Measurements from ENCODE around the gene DAG1. TPM values are rescaled to one million over a fixed set of nuclear protein-coding genes. Genes with fewer than 3 reads are reported as not detected.

Gene DAG1
- total RNA-seq, 1 experiment from 2014 or later = 177 TPM

GRCh38 chr3:49529567-49529966 lies 59.5 kb downstream of the DAG1 start:
- Mint-ChIP-seq H3K27ac (ENCODE audit: unreplicated experiment) (no peak overlapping the region), H3K36me3 (ENCODE audit: insufficient read depth, unreplicated experiment) (peaks cover 88% of the 10 kb centered on the region), H3K9me3 (ENCODE audit: unreplicated experiment) (no peaks in the 10 kb centered on the region), H3K4me3 (ENCODE audit: unreplicated experiment) (no peak overlapping the region), H3K27me3 (ENCODE audit: insufficient read depth, unreplicated experiment) (no peaks in the 10 kb centered on the region), H3K4me1 (ENCODE audit: low read depth, unreplicated experiment) (peaks cover 5% of the 10 kb centered on the region)
- no peaks in the 10 kb centered on the region for H3K9me3 ChIP-seq
- BruUV-seq (replicated peaks) = no TSS peak
- no peak for TF ChIP-seq CTCF (IDR thresholded peaks at IDR 0.05; ENCODE audit: insufficient read depth in 1 of 2, low read depth in 1 of 2, low read length in 1 of 2, severe bottlenecking in 1 of 2, unreplicated experiment in 1 of 2)
- DNase-seq = no peak
- intact Hi-C loops (cut with micrococcal nuclease; ENCODE audit: unreplicated experiment) = no loop called here
- CTCF ChIA-PET = interaction anchor here (2.1 kb wide), 1 partner anchor 75 kb away, joined by 9 read pairs; no protein-coding TSS in a partner anchor
- H3K4me1 ChIP-seq = no peaks in the 10 kb centered on the region
- no peaks in the 10 kb centered on the region; the same call in 1 of the 2 replicates for H3K36me3 ChIP-seq (ENCODE audit: control insufficient read depth, insufficient read depth, low read length)
- POLR2A ChIA-PET = no interaction called here
- no peak overlapping the region for H3K4me3 ChIP-seq (ENCODE audit: low read depth, low read length)
- H3K27me3 ChIP-seq (replicated peaks; ENCODE audit: control insufficient read depth, insufficient read depth, low read length) = no peaks in the 10 kb centered on the region

- Mint-ChIP-seq H3K27me3 (ENCODE audit: insufficient read depth, unreplicated experiment) (no peaks in the 10 kb centered on the region), H3K9me3 (ENCODE audit: unreplicated experiment) (no peaks in the 10 kb centered on the region), H3K36me3 (ENCODE audit: insufficient read depth, unreplicated experiment) (peaks cover 88% of the 10 kb centered on the region), H3K4me1 (ENCODE audit: low read depth, unreplicated experiment) (peaks cover 5% of the 10 kb centered on the region), H3K4me3 (ENCODE audit: unreplicated experiment) (no peak overlapping the region), H3K27ac (ENCODE audit: unreplicated experiment) (no peak overlapping the region)
- Histone ChIP-seq H3K36me3 (ENCODE audit: control insufficient read depth, insufficient read depth, low read length) (no peaks in the 10 kb centered on the region; the same call in 1 of the 2 replicates), H3K4me3 (ENCODE audit: low read depth, low read length) (no peak overlapping the region), H3K4me1 (no peaks in the 10 kb centered on the region), H3K9me3 (no peaks in the 10 kb centered on the region), H3K27me3 (replicated peaks; ENCODE audit: control insufficient read depth, insufficient read depth, low read length) (no peaks in the 10 kb centered on the region)
- TF ChIP-seq CTCF (IDR thresholded peaks at IDR 0.05; ENCODE audit: insufficient read depth in 1 of 2, low read depth in 1 of 2, low read length in 1 of 2, severe bottlenecking in 1 of 2, unreplicated experiment in 1 of 2) = no peak
- intact Hi-C loops (cut with micrococcal nuclease; ENCODE audit: unreplicated experiment) = no loop called here
- POLR2A ChIA-PET = no interaction called here
- CTCF ChIA-PET = interaction anchor here (2.1 kb wide), 1 partner anchor 76 kb away, joined by 9 read pairs; no protein-coding TSS in a partner anchor
- BruUV-seq (replicated peaks) = no TSS peak
- DNase-seq = no peak
These were observed 60.2 kb downstream of the DAG1 start for GRCh38 chr3:49530231-49530630.

GRCh38 chr3:49530701-49531100 lies 60.6 kb downstream of the DAG1 start:
- no peaks in the 10 kb centered on the region for H3K9me3 ChIP-seq
- H3K4me1 Mint-ChIP-seq (ENCODE audit: low read depth, unreplicated experiment) = peaks cover 5% of the 10 kb centered on the region
- H3K9me3 Mint-ChIP-seq (ENCODE audit: unreplicated experiment) = no peaks in the 10 kb centered on the region
- no peaks in the 10 kb centered on the region; the same call in 1 of the 2 replicates for H3K36me3 ChIP-seq (ENCODE audit: control insufficient read depth, insufficient read depth, low read length)
- no peak for TF ChIP-seq CTCF (IDR thresholded peaks at IDR 0.05; ENCODE audit: insufficient read depth in 1 of 2, low read depth in 1 of 2, low read length in 1 of 2, severe bottlenecking in 1 of 2, unreplicated experiment in 1 of 2)
- H3K4me3 Mint-ChIP-seq (ENCODE audit: unreplicated experiment) = no peak overlapping the region
- no peak for DNase-seq
- intact Hi-C loops (cut with micrococcal nuclease; ENCODE audit: unreplicated experiment) = no loop called here
- no TSS peak for BruUV-seq (replicated peaks)
- H3K27me3 Mint-ChIP-seq (ENCODE audit: insufficient read depth, unreplicated experiment) = no peaks in the 10 kb centered on the region
- H3K4me3 ChIP-seq (ENCODE audit: low read depth, low read length) = no peak overlapping the region
- H3K27me3 ChIP-seq (replicated peaks; ENCODE audit: control insufficient read depth, insufficient read depth, low read length) = no peaks in the 10 kb centered on the region
- no peak overlapping the region for H3K27ac Mint-ChIP-seq (ENCODE audit: unreplicated experiment)
- ChIA-PET CTCF (interaction anchor here (2.1 kb wide), 1 partner anchor 76 kb away, joined by 9 read pairs; no protein-coding TSS in a partner anchor), POLR2A (no interaction called here)
- H3K4me1 ChIP-seq = no peaks in the 10 kb centered on the region
- peaks cover 88% of the 10 kb centered on the region for H3K36me3 Mint-ChIP-seq (ENCODE audit: insufficient read depth, unreplicated experiment)
